Epithelial cell of prostate (primary cell): Measurements from ENCODE around the gene DOCK3.
A peak's percentile ranks its signal among the peaks of the same experiment; 100 is the strongest.
"Not testable (repeated sequence)": the region's sequence is repeated elsewhere in the genome, so short reads cannot be mapped to it uniquely, and the experiment has no call there.

Experiments
- DNase-seq: peaks from one replicate; pipeline ENCODE4 v3.0.0-alpha.2; 2011; ENCODE audit warnings: low read depth, low spot score
- H3K27ac ChIP-seq: fragments of 450-650 bp; 2 replicates; pipeline ENCODE4 v1.5.1; 2017; ENCODE audit warnings: mild to moderate bottlenecking

The DOCK3 gene

GRCh38 chr3:50953825-50954414 lies 279.2 kb downstream of the DOCK3 start:
- H3K27ac ChIP-seq: no peak overlapping the region
- DNase-seq: no peak

GRCh38 chr3:50961386-50961785 lies 286.7 kb downstream of the DOCK3 start:
- no peak for DNase-seq
- H3K27ac ChIP-seq: no peak overlapping the region

GRCh38 chr3:50971487-50971924 lies 296.8 kb downstream of the DOCK3 start:
- no peak overlapping the region for H3K27ac ChIP-seq
- DNase-seq: peak; percentile 14

- no peak overlapping the region for H3K27ac ChIP-seq
- no peak for DNase-seq
Measured at GRCh38 chr3:50972029-50972428, 297.3 kb downstream of the DOCK3 start.

- not testable (repeated sequence) for DNase-seq, H3K27ac ChIP-seq
Measured at GRCh38 chr3:50978586-50978985, 303.9 kb downstream of the DOCK3 start.

GRCh38 chr3:50978991-50979667 lies 304.4 kb downstream of the DOCK3 start:
- DNase-seq: no peak
- no peak overlapping the region for H3K27ac ChIP-seq

- no peak for DNase-seq
- no peak overlapping the region for H3K27ac ChIP-seq
Measured at GRCh38 chr3:50982540-50983325, 308.0 kb downstream of the DOCK3 start.

GRCh38 chr3:50983887-50984286 lies 309.2 kb downstream of the DOCK3 start:
- no peak for DNase-seq
- no peak overlapping the region for H3K27ac ChIP-seq

- H3K27ac ChIP-seq: no peak overlapping the region
- DNase-seq: no peak
Measured at GRCh38 chr3:50985893-50986292, 311.2 kb downstream of the DOCK3 start.

GRCh38 chr3:50986726-50987125 lies 312.0 kb downstream of the DOCK3 start:
- H3K27ac ChIP-seq: no peak overlapping the region
- DNase-seq: no peak

- no peak overlapping the region for H3K27ac ChIP-seq
- DNase-seq: no peak
Measured at GRCh38 chr3:50994537-50994936, 319.8 kb downstream of the DOCK3 start.

GRCh38 chr3:50995085-50995824 lies 320.5 kb downstream of the DOCK3 start:
- DNase-seq: no peak

GRCh38 chr3:51002495-51002894 lies 327.8 kb downstream of the DOCK3 start:
- DNase-seq: no peak
- no peak overlapping the region for H3K27ac ChIP-seq

More at GRCh38 chr3:50995085-50995824, 320.5 kb downstream of the DOCK3 start:
- H3K27ac ChIP-seq: no peak overlapping the region

- no peak overlapping the region for H3K27ac ChIP-seq
- no peak for DNase-seq
Measured at GRCh38 chr3:51004235-51004634, 329.5 kb downstream of the DOCK3 start.

- H3K27ac ChIP-seq: no peak overlapping the region
- no peak for DNase-seq
Measured at GRCh38 chr3:51024121-51024520, 349.4 kb downstream of the DOCK3 start.

GRCh38 chr3:51024765-51025632 lies 350.3 kb downstream of the DOCK3 start:
- H3K27ac ChIP-seq: no peak overlapping the region
- DNase-seq: no peak

- DNase-seq: no peak
- no peak overlapping the region for H3K27ac ChIP-seq
Measured at GRCh38 chr3:51031666-51032065, 356.9 kb downstream of the DOCK3 start.

GRCh38 chr3:51035630-51036029 lies 360.9 kb downstream of the DOCK3 start:
- DNase-seq: no peak
- no peak overlapping the region for H3K27ac ChIP-seq

GRCh38 chr3:51044982-51045381 lies 370.3 kb downstream of the DOCK3 start:
- no peak for DNase-seq
- no peak overlapping the region for H3K27ac ChIP-seq

- DNase-seq: no peak
Measured at GRCh38 chr3:51052562-51052961, 377.8 kb downstream of the DOCK3 start.

More at GRCh38 chr3:51052562-51052961, 377.8 kb downstream of the DOCK3 start:
- no peak overlapping the region for H3K27ac ChIP-seq
